Measurements from ENCODE around the gene COL2A1. TPM values are rescaled to one million over a fixed set of nuclear protein-coding genes. Genes with fewer than 3 reads are reported as not detected.

Gene COL2A1
- polyA plus RNA-seq, 1 donor from 2014 or later = not detected

- H3K4me3 Mint-ChIP-seq = no peak overlapping the region
- H3K4me1 Mint-ChIP-seq = peaks cover 0 to 6% (median 2%) of the 10 kb centered on the region in 3 donors
- H3K36me3 Mint-ChIP-seq = no peaks in the 10 kb centered on the region
- peaks cover 0 to 2% (median 0%) of the 10 kb centered on the region in 3 donors for H3K9me3 Mint-ChIP-seq
- H3K27ac Mint-ChIP-seq = no peak overlapping the region
- peaks cover 45% of the 10 kb centered on the region for H3K27me3 Mint-ChIP-seq
Measured at GRCh38 chr12:48008950-48009349, 4.7 kb upstream of the COL2A1 start.

DNA sequence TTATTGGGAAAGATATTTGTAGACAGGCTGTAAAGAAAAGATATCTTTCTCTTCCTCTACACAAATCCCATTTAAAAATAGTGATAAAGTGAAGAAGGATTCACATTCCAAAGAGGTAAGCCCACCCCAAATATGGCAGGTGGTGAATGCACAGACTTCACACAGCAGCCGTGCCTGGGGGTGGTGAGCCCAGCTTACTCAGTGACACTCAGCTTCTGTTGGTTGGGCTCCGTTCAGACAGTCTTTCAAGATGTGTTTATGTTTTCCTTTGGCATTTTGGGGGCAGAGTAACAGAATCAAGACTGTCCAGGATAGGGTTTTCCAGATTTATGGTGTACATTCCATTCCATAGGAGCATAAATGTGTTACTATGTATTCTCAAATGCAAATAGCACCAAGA is 4.1 kb upstream of the COL2A1 start:
- H3K27ac Mint-ChIP-seq = no peak overlapping the region
- peaks cover 51% of the 10 kb centered on the region for H3K27me3 Mint-ChIP-seq
- H3K9me3 Mint-ChIP-seq = peaks cover 0 to 2% (median 0%) of the 10 kb centered on the region in 3 donors

GRCh38 chr12:48007206-48007605 is 2.9 kb upstream of the COL2A1 start:
- Mint-ChIP-seq H3K4me3 (no peak overlapping the region), H3K36me3 (no peaks in the 10 kb centered on the region), H3K4me1 (peaks cover 9 to 20% (median 14%) of the 10 kb centered on the region in 3 donors), H3K27me3 (peaks cover 62% of the 10 kb centered on the region), H3K9me3 (peaks cover 0 to 2% (median 0%) of the 10 kb centered on the region in 3 donors), H3K27ac (no peak overlapping the region)

More for the DNA sequence above, 4.1 kb upstream of the COL2A1 start:
- H3K36me3 Mint-ChIP-seq = no peaks in the 10 kb centered on the region
- H3K4me1 Mint-ChIP-seq = peaks cover 3 to 12% (median 6%) of the 10 kb centered on the region in 3 donors
- H3K4me3 Mint-ChIP-seq = no peak overlapping the region

GRCh38 chr12:48005750-48006021 is 1.4 kb upstream of the COL2A1 start:
- Mint-ChIP-seq H3K9me3 (peaks cover 0 to 2% (median 0%) of the 10 kb centered on the region in 3 donors), H3K27me3 (peaks cover 71% of the 10 kb centered on the region), H3K27ac (peak overlapping the region in 1 of 3 donors; percentile 59), H3K36me3 (no peaks in the 10 kb centered on the region), H3K4me3 (peak overlapping the region in 2 of 4 donors; percentile 69 to 75), H3K4me1 (peaks cover 16 to 27% (median 19%) of the 10 kb centered on the region in 3 donors)

GRCh38 chr12:48005001-48005749 is 899 bp upstream of the COL2A1 start:
- Mint-ChIP-seq H3K27ac (peak overlapping the region in 1 of 3 donors; percentile 59), H3K4me3 (peak overlapping the region in 3 of 4 donors; percentile 49 to 90 (median 75)), H3K36me3 (no peaks in the 10 kb centered on the region), H3K27me3 (peaks cover 75% of the 10 kb centered on the region), H3K9me3 (peaks cover 0 to 2% (median 0%) of the 10 kb centered on the region in 3 donors), H3K4me1 (peaks cover 16 to 27% (median 19%) of the 10 kb centered on the region in 3 donors)

GRCh38 chr12:48003226-48004052 is 837 bp downstream of the COL2A1 start:
- Mint-ChIP-seq H3K27ac (peak overlapping the region; percentile 43 to 71 (median 69)), H3K9me3 (peaks cover 0 to 2% (median 0%) of the 10 kb centered on the region in 3 donors), H3K4me1 (peaks cover 16 to 27% (median 19%) of the 10 kb centered on the region in 3 donors), H3K27me3 (peaks cover 78% of the 10 kb centered on the region), H3K4me3 (peak overlapping the region; percentile 63 to 90 (median 79)), H3K36me3 (no peaks in the 10 kb centered on the region)

DNA sequence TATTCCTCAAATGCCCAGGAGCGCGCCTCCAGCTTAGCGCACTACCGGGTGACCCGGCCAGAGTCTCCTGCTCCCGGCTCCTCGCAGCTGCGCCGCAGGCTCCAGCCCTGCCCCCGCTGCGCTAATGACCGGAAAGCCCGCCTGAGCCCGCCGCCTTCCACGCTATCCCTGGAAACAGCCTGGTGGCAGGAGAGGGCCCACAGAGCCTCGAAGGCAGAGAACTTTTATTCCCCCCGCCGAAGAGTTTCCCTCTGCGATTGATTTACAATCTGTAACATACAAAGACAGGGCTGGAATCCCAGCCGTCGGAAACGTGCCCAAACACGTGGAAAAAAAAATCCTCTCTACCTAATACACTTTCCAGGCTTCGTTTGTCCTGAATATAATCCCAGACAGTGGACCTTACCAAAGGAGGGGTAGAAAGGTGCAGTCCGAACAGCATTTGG is 1.5 kb downstream of the COL2A1 start:
- Mint-ChIP-seq H3K27me3 (peaks cover 74% of the 10 kb centered on the region), H3K4me3 (peak overlapping the region; percentile 49 to 82 (median 70)), H3K9me3 (peaks cover 0 to 2% (median 0%) of the 10 kb centered on the region in 3 donors), H3K27ac (peak overlapping the region; percentile 43 to 71 (median 69)), H3K4me1 (peaks cover 16 to 27% (median 19%) of the 10 kb centered on the region in 3 donors), H3K36me3 (peaks cover 1% of the 10 kb centered on the region)

DNA sequence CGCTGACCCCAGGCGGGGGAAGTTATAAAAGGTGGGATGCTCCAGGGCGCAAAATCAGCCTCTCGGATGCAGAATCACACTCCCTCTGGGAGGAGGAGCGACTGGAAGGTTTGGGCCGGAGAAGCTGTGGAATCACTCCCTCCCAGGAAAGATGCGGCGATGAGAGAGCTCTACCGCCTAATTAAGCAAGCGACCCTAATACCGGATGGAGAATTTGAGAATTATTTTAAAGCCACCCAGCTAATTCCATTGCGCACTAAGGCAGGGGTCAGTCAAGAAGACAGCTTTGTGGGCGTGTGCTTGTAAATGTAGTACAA is 1.9 kb downstream of the COL2A1 start:
- Mint-ChIP-seq H3K4me1 (peaks cover 16 to 27% (median 19%) of the 10 kb centered on the region in 3 donors), H3K4me3 (peak overlapping the region; percentile 63 to 94 (median 84)), H3K27ac (peak overlapping the region in 1 of 3 donors; percentile 34), H3K36me3 (peaks cover 1% of the 10 kb centered on the region), H3K27me3 (peaks cover 74% of the 10 kb centered on the region), H3K9me3 (peaks cover 0 to 2% (median 0%) of the 10 kb centered on the region in 3 donors)

GRCh38 chr12:48001505-48002413 is 2.5 kb downstream of the COL2A1 start:
- Mint-ChIP-seq H3K36me3 (peaks cover 1% of the 10 kb centered on the region), H3K4me1 (peaks cover 16 to 27% (median 19%) of the 10 kb centered on the region in 3 donors), H3K4me3 (peak overlapping the region; percentile 63 to 94 (median 84)), H3K27me3 (peaks cover 72% of the 10 kb centered on the region), H3K9me3 (peaks cover 0 to 2% (median 0%) of the 10 kb centered on the region in 3 donors), H3K27ac (peak overlapping the region in 1 of 3 donors; percentile 34)

GRCh38 chr12:48000878-48001504 is 3.3 kb downstream of the COL2A1 start:
- H3K27ac Mint-ChIP-seq = no peak overlapping the region
- H3K4me1 Mint-ChIP-seq = peaks cover 16 to 27% (median 19%) of the 10 kb centered on the region in 3 donors
- H3K27me3 Mint-ChIP-seq = peaks cover 69% of the 10 kb centered on the region
- H3K4me3 Mint-ChIP-seq = peak overlapping the region; percentile 63 to 94 (median 84)
- peaks cover 1% of the 10 kb centered on the region for H3K36me3 Mint-ChIP-seq
- H3K9me3 Mint-ChIP-seq = peaks cover 0 to 2% (median 0%) of the 10 kb centered on the region in 3 donors

DNA sequence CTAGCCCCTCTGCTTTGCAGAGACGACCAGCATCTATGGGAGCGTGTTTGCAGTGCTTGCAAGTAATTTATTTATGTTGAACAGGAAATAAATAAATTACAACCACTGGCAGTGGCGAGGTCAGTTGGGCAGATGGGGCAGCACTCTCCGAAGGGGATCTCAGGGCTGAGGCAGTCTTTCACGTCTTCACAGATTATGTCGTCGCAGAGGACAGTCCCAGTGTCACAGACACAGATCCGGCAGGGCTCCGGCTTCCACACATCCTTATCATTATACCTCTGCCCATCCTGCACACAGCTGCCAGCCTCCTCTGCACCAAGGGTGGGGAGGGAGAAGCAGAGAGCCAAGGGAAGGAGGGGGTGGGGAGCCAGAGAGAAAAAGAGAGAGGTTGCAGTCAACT is 4.5 kb downstream of the COL2A1 start:
- Mint-ChIP-seq H3K9me3 (no peaks in the 10 kb centered on the region), H3K27me3 (peaks cover 61% of the 10 kb centered on the region), H3K4me3 (no peak overlapping the region), H3K27ac (peak overlapping the region in 1 of 3 donors; percentile 14), H3K36me3 (peaks cover 1% of the 10 kb centered on the region), H3K4me1 (peaks cover 16 to 22% (median 16%) of the 10 kb centered on the region in 3 donors)

- H3K36me3 Mint-ChIP-seq = peaks cover 1% of the 10 kb centered on the region
- H3K9me3 Mint-ChIP-seq = no peaks in the 10 kb centered on the region
- H3K4me1 Mint-ChIP-seq = peaks cover 6 to 9% (median 7%) of the 10 kb centered on the region in 3 donors
- H3K4me3 Mint-ChIP-seq = no peak overlapping the region
- no peak overlapping the region for H3K27ac Mint-ChIP-seq
- peaks cover 50% of the 10 kb centered on the region for H3K27me3 Mint-ChIP-seq
Measured at GRCh38 chr12:47997321-47997720, 7.0 kb downstream of the COL2A1 start.

DNA sequence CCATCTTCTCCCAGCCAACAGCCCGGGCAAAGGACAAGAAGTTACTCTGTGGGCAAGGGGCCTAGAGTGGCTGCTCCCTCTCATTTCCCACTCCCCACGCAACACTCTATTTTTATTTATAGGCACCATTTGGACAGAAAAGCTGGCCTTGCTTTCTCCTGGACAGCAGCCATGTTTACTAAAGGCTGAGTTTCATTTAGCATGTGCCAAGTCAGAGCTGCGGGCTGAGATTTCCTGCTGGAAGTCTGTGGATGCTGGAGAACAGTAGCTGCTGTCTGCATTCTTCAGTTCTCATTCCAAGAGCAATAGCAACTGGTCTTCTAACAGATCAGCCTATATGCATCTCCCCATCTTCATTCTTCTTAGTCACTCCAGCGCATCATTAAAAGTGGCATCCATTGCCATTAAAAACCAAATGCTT is 8.3 kb downstream of the COL2A1 start:
- no peak overlapping the region for H3K27ac Mint-ChIP-seq
- H3K36me3 Mint-ChIP-seq = peaks cover 1% of the 10 kb centered on the region
- H3K27me3 Mint-ChIP-seq = peaks cover 37% of the 10 kb centered on the region
- H3K4me1 Mint-ChIP-seq = peaks cover under 1 to 3% (median under 1%) of the 10 kb centered on the region in 3 donors
- no peak overlapping the region for H3K4me3 Mint-ChIP-seq
- no peaks in the 10 kb centered on the region for H3K9me3 Mint-ChIP-seq

DNA sequence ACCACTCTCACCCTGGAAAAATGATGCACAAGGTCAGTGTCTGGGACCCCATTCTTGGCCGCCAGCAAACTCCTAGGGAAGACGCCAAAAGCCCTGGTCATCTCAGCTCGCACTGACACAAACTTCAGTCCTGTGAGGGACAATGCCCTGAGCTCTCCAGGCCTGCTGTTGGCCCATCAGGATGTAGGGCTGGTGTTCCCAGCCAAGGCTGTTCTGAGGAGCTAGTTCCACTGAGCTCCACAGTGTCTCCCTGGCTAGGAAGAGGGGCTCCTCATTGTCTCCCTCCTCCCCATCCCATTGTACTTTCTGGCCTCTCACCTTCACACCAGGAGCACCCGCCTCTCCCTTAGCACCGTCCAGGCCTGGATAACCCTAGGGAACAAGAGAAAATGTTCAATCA is 10.8 kb downstream of the COL2A1 start:
- peaks cover 15% of the 10 kb centered on the region for H3K27me3 Mint-ChIP-seq
- no peak overlapping the region for H3K27ac Mint-ChIP-seq
- H3K4me1 Mint-ChIP-seq = peaks cover 12 to 16% (median 14%) of the 10 kb centered on the region in 3 donors
- H3K4me3 Mint-ChIP-seq = no peak overlapping the region
- no peaks in the 10 kb centered on the region for H3K9me3 Mint-ChIP-seq
- peaks cover 1% of the 10 kb centered on the region for H3K36me3 Mint-ChIP-seq
